HG03521 (cell line): ENCODE measurements around the gene CAPNS1.
"Not testable (repeated sequence)": the region's sequence is repeated elsewhere in the genome, so short reads cannot be mapped to it uniquely, and the experiment has no call there.

Experiments
- ATAC-seq: cut with Tn5 transposase; IDR thresholded peaks from one replicate; pipeline ENCODE4 v1.9.1; 2021; ENCODE audit warnings: mild to moderate bottlenecking, moderate library complexity; ENCODE audit not compliant: unreplicated experiment

Gene CAPNS1

DNA sequence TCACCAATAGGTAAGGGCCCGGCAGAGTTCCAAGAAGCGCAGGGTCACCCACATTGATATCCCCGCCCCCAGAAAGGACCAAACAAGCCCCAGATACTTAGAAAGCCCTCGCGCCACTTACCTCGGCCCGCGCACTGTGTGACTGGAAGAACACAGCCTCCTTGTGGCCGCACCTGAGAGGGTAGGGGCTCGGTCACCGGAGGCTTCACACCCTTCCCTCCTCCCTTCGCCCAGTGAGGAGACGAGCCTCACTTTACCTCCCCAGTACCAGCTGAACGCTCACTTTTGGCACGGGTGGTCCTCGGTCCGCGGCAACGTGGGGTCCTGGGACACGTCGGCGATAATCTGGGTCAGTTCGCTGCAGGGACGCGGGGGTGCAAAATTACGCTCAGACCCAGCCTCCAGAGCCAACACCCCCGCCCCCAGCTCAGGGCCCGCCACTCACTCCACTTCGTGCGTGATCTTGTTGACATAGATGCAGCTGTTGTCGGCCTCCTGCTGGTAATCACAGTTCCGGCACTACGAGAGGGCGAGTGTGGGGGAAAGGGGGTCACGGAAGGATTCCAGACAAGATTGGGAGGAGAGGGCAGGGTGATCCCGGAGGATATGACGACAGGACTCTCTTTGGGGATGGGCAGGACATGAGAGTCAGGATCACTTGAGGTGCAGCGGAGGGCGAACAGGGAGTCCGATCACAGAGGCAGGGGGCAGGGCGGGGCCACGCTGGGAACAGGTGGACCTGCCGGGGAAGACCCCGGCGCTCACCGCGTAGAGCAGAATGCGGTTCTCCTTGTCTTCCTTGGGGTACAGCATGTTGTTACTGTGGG, 25.8 kb upstream of the CAPNS1 start:
- ATAC-seq: no peak

DNA sequence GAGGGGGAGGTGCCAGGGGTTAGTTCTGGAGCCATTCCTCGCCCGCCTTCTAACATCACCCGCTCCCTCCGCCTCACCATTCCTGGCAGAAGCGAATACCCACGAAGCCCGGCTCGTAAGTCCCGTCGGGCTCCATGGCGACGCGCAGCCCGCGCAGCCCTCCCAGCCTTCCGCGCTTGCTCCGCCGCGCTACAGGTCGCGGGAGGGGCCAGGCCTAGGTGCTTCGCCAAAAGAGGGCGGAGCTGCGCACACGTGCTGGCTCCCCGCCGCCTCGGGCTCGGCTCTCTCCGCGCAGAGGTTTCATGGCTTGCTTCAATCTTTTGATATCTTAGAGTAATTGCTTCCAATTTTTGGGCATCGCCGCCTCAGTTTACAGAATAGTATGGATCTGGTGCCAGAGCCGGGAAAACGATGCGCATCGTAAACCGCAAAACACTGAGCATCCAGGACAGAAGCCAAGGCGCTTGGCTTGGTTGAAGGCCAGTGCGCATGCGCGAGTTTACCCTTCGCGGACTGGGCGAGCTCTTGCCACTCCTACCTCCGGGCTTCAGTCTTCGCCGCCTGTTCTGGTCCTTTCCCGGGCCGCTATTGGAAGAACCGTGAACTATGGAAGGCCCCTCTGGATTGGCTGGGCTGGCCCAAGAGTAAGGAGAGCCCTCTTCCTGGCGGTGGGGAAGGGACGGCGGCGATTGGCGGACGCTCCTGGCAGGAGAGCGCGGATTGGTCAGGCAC, 25.0 kb upstream of the CAPNS1 start, which contains the start of gene POLR2I:
Gene POLR2I, minus strand, starts transcription at position 155 of the 732 bp plus-strand sequence. Its CDS starts 19 bp downstream, at position 136.
- peak; percentile 81 for ATAC-seq

DNA sequence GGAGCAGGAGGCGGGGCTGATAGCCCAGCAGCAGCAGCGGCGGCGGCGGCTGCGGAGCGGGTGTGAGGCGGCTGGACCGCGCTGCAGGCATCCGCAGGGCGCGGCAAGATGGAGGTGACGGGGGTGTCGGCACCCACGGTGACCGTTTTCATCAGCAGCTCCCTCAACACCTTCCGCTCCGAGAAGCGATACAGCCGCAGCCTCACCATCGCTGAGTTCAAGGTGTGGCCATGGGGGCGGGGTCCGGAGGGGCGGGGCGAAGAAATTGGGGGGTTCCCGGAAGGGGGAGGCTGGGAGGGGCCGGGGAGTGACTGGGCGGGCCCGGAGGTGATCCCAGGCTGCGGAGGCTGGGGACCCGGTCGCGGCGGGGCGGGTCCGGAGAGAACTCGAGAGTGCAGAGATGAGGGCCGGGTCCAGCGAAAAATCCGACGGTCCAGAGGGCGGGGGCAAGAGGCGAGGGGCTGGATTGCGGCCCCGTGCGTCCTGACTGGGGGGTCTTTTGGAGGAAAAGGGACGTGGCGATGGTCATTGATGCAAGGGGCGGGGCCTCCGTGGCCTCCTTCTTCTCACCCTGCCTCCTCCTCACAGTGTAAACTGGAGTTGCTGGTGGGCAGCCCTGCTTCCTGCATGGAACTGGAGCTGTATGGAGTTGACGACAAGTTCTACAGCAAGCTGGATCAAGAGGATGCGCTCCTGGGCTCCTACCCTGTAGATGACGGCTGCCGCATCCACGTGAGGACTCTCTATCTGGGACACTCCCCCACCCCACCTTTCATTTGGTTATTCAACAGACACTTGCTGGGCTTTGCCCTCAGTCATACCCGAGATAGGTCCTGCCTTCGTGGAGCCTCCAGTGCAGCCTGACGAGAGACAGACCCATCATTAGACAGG, 24.2 kb upstream of the CAPNS1 start, which contains the start of gene TBCB:
Gene TBCB, plus strand, starts transcription at position 16 of the 891 bp plus-strand sequence. Its CDS starts 93 bp downstream, at position 109.
- no peak for ATAC-seq

DNA sequence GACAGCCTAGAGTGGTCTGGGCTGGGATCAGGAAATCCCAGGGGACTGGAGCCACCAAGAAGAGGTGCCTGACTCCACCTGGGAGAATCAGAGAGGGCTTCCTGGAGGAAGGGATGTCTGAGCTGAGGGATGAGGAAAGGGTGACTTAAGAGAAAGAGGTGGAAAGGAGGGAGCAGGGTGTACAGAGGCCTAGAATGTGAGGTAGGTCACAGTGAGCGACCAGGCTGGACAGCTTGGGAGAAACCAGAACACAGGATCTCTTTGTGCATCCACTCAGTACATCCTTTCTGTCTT, 23.6 kb upstream of the CAPNS1 start:
- ATAC-seq: no peak

DNA sequence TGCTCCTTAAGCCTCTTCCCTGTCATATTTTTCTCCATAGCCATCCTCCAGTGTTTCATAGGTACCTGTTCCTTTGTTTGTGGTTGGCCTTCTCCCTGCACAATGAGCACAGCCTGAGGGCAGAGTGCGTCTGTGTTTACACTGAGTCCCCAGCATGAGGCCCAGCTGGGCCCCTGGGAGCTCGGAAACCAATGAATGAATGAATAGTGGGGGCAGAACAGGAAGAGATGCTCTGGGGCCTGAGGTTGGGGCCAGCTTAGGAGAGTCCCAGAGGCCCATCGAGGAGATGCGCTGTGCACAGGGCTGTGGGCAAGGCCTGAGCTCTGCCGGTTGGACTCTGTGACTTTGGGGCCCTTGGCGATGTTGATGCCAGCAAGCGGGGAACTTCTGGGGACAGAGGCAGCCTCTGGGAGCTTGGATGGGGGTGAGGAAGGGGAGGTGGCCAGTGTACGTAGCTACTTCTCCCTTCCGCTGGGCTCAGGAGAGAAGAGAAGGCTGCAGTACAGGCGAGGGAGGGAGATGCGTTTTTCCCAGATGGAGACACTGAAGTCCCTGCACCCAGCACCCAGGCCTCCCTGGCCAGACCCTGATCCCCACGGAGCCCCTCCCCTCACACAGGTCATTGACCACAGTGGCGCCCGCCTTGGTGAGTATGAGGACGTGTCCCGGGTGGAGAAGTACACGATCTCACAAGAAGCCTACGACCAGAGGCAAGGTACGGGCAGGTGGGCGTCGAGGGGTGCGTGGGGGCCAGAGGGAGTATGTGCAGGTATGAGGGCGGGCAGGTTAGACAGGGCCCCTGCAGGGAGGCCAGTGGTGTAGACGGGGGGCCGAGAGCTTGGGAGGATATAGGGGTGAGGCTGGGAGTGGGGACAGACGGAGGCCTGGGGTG, 19.5 kb upstream of the CAPNS1 start:
- ATAC-seq: no peak

DNA sequence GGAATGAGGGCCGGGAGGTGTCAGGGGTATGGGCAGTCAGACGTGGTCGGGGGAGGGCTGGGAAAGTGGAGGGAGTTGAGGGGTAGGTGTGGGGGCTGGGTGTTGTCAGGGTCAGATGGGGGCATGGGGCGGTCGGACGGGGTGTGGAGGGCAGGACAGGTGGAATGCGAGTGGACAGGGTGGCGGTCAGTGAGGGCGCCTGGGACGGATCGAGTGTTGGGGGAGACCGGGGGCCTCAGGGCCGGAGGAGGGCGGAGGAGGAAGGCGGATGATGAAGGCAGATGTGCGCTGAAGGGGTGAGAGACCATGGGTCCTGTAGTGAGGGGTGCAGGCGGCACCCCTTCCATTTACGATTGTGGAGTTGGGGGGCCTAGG, 18.9 kb upstream of the CAPNS1 start:
- ATAC-seq: no peak

DNA sequence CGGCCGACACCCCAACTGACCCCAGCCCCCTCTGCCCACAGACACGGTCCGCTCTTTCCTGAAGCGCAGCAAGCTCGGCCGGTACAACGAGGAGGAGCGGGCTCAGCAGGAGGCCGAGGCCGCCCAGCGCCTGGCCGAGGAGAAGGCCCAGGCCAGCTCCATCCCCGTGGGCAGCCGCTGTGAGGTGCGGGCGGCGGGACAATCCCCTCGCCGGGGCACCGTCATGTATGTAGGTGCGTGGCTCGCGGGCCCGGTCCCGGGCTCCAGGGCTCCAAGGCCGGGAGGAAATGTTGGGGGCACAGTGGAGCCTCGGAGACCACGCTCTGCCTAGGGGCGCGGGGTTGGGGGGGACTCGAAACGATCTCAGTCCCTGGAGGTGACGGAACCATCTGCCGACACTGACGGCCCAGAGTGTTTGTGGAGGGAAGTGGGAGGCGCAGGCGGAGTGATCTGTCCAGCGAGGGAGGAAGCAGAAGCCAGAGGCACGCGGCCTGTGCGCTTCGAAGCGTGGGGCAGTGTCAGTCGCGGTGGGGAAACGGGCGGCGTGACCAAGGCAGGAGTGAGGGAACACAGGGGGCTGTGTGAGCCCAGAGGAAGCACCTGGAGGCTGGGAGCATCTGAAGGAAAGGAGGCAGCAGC, 18.3 kb upstream of the CAPNS1 start:
- no peak for ATAC-seq

DNA sequence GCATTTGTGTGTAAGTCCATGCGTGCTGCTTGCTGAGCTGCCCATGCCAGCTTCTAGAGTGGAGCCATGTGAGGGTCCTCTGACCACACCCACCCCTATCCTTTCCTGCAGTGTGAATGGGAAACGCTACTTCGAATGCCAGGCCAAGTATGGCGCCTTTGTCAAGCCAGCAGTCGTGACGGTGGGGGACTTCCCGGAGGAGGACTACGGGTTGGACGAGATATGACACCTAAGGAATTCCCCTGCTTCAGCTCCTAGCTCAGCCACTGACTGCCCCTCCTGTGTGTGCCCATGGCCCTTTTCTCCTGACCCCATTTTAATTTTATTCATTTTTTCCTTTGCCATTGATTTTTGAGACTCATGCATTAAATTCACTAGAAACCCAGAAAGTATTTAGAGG, 14.3 kb upstream of the CAPNS1 start:
- ATAC-seq: no peak

DNA sequence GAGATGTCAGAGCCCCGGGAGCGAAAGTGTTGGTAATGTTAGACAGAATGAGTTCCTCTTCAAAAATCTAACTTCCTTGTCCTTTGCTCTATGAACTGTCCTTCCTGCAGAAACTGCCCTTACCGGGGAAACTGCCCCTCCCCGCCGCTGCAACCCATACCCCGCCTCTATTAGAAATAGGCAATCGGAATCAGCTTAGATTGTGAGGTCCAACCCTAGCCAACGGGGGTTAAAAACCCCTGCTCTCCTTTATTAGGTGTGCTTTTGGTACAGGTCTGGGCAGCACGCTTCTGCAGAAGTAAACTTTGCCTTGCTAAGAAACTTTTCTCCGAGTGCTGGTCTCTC, 11.5 kb upstream of the CAPNS1 start:
- ATAC-seq: no peak

DNA sequence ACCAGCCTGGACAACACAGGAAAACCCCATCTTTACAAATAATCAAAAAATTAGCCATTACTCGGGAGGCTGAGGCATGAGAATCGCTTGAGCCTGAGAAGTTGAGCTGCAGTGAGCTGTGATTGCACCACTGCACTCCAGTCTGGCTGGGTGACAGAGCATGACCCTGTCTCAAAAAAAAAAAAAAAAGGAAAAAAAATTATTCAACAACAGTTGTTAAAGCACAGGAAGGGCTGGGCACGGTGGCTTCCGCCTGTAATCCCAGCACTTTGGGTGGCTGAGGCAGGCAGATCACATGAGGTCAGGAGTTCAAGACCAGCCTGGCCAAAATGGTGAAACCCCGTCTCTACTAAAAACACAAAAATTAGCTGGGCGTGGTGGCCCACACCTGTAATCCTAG, 8.6 kb upstream of the CAPNS1 start:
- ATAC-seq: not testable (repeated sequence)

DNA sequence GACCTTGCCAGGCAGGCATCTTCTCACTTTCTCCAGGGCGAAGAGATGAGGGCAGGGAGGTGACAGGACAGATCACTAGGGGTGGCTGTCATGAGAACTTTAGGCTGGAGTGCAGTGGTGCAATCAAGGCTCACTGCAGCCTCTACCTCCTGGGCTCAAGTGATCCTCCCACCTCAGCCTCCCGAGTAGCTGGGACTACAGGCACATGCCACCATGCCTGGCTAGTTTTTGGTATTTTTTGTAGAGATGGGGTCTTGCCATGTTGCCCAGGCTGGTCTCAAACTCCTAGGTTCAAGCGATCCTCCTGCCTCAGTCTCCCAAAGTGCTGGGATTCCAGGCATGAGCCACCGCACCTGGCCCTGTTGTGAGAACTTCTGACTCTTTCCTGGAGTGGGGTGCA, 5.0 kb upstream of the CAPNS1 start:
- ATAC-seq: not testable (repeated sequence)

DNA sequence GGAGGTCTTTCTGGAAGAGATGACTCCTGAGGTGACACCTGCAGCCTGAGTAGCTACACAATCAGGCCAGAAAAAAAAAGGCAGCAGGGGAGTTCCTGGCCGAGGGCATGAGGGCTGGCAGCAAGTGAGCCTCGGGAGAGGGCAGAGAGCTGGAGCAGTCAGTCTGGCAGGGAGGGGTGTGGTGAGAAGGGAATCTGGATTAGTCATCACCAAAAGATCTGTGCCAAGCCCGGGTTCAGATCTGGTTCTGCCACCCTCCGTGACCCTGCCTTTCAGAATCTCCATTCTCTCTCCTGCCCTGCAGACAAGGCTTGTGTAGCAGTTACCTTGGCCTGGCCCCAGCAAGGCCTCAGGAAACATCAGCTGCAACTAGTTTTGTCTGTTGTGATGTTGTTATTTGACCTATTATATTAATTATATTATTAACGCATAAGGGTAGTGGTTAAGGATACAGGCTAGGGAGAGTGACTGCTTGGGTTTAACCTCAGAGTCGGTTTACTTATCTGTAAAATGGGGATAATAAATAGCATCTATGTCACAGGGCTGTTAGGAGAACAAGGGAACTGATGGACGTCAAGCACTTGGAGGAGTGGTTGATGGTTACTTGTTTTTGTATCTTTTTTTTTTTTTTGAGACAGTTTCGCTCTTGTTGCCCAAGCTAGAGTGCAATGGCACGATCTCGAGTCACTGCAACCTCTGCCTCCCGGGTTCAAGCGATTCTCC, 2.7 kb upstream of the CAPNS1 start:
- ATAC-seq: no peak

DNA sequence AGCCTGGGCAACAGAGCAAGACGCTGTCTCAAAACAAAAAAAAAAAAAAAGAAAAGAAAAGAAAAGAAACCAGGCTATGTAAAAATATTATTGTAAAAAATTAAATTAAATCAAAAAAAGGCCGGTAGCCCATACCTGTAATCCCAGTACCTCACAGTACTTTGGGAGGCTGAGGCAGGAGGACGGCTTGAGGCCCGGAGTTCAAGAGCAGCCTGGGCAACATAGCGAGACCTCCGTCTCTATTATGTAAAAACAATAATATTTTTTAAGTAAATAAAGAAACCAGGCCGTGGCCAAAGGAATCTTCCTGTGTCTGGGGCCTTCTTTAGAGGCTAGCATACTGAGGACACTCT, 770 bp upstream of the CAPNS1 start:
- no peak for ATAC-seq

DNA sequence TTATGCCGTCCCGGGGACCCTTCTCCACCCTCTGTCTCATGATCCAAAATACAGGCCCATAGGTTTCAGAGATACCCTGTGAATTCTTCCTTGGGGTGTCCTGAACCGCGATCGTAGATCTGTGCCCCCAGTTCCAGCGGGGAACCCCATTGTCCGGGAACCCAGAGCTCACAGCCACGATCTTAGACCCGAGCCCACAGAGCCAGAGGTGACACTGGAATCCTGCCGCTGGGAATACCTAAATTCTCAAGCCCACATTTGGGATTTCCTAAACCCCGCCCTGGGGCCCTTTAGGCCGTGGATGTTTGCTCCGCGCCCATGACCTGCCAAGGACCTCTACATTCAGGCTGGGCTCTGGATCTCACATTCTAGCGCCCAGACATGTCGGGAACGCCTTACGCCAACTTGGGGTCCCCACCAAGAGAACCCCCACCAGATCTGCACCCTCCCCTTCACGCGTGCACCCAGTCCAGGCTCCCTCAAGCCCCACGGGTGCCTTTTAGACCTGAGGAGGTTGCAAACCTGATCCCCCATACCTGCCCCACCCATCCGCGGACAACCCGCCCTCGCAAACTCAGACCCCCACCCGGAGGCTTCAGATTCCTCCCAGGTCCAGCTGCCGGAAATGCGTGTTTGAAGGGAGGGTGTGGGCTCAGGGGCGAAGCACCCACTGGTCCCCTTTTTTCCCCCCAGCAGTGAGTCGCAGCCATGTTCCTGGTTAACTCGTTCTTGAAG, 605 bp downstream of the CAPNS1 start:
- no peak for ATAC-seq

DNA sequence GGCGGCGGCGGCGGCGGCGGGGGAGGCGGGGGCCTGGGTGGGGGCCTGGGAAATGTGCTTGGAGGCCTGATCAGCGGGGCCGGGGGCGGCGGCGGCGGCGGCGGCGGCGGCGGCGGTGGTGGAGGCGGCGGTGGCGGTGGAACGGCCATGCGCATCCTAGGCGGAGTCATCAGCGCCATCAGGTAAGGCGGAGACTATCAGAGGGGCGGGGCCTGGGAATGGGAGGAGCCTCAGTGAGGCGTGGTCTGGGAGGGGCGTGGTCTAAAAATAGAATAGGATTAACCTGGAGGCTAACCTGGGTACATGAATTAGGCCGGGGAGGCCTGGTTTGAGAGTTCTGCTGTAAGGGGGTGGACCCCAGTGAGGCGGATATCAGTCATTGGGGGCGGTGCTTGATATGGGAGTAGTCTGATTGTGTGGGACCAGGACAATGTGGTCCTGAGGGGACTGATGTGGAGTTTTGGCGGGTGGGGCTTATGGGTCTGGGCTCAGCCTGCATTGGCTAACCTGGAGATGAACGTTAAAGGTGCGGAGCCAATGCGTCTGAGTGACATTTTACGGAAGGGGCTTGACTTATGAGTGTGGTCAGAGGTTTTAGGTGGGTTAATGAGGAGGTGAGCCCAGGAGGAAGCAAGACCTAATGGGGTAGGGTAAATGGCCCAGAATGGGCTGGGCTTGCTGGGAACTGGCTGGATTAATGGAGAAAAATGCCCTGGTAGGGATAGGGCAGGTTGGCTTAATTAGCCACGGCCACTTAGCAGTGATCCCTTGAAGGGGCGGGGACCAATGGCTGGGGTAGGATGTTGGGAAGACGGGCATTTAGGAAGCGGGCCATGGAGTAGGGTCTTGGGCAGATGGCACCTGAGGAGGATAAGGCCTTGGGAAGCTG, 1.4 kb downstream of the CAPNS1 start:
- ATAC-seq: peak; percentile 30

DNA sequence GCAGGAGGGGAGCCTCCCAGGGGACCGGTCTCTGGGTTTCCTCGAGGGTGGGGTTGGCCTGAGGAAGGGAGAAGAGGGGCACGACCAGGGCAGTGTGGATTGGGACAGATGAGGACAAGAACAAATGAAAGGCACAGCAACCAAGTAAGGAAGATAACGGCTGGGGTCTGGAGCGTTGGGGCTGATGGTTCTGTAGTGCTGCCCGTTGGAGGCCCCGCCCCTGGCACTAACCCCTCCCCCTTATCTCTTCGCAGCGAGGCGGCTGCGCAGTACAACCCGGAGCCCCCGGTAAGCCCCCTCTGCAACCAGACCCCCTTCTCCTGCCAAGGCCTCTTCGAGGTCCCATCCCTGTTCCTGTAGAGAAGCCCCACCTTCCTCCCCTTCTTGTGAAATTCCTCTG, 2.2 kb downstream of the CAPNS1 start:
- ATAC-seq: no peak

DNA sequence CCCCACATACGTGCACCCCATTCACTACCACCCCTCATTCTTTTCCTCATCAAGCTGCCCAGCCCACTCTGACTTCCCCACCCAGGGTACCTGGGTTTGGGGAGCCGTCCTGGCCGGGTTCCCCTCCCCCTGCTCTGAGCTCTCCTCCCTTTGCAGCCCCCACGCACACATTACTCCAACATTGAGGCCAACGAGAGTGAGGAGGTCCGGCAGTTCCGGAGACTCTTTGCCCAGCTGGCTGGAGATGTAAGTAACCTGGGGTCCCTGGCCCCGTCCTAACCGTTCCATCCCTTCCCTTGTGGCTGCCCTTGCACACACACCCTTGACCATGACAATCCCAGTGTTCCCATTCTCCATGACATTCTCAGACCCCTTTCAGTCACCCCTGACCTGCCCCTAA, 2.6 kb downstream of the CAPNS1 start:
- ATAC-seq: no peak

DNA sequence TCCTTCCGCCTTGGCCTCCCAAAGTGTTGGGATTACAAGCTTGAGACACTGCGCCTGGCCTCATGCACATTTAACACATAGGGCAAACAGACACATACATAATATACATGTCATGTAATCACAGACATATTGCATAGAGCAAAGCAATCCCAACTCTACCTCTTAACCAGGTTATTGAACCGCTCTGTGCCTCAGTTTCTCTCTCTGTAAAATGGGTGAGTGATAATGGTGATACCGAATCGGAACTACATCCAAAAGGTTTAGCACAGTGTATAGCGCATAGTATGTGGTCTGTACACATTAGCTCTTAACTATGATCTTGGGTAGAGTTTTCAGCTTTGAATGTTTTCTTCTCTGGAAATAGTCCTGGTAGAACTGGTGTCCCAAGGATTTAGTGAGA, 4.8 kb downstream of the CAPNS1 start:
- no peak for ATAC-seq
